ENCODE data around the gene DCN. TPM values are rescaled to one million over a fixed set of nuclear protein-coding genes. Genes with fewer than 3 reads are reported as not detected.

The DCN gene
- total and polyA plus RNA-seq, 2 experiments from 2014 or later: 441 to 483 TPM

DNA sequence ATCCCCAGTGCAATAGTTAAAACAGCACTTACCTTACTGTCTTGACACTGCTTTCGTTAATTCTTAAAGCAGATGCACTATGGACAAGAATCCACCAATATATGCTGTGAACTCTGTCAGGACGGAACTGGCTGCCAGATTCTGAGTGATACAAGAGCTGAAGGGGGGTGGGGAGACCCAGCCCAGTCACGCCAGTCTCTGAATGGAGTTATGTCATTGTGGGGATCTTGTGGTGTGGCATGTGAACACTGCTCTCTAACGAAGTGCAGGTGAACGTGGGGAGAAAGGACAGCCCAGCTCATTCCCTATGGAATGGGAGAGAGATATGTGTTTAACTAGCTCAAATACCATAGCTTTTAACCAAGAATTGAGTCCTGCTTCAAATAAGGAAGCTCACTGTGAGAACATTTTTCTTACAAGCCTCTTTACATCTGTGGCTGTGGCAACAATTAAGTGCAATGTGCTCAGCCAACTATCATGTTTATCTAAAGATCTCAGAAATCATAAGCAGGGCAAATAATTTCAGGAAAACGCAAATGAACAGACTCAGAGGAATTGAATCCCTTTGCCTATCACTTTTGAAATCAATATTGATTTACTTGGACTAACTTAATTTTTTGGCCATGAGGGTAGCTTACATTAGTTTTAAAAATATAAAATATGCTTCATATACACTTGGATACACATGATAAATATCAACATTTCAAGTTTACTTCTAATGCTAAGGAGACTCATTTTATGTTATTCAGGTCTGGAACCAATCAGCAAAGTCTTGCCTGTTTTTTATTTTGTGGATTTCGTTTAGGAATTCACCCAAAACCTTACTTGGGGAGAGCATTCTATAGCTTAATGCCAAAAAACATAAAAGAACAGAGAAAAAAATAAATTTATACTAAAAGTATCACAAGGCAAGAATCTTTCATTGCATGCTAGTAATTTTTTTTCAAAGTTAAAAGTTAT lies 71.0 kb downstream of the DCN start, which contains the start of gene LUM:
Gene LUM (minus strand): TSS at position 129 of the 960 bp plus-strand sequence. CDS start 2,515 bp downstream, outside the sequence.
- Histone ChIP-seq H3K9me2 (ENCODE audit: insufficient read depth) (no peaks in the 10 kb centered on the region), H3K27me3 (replicated peaks; ENCODE audit: insufficient read depth) (no peaks in the 10 kb centered on the region), H2AFZ (peak within 1 kb of the TSS; percentile 71), H3K4me1 (ENCODE audit: insufficient read depth) (peaks cover 39% of the 10 kb centered on the region), H3K9me3 (ENCODE audit: low read depth) (no peaks in the 10 kb centered on the region), H3K27ac (peak within 1 kb of the TSS; percentile 69), H3K9ac (peak within 1 kb of the TSS; percentile 84), H3K79me2 (ENCODE audit: insufficient read depth) (peaks cover 23% of the 10 kb centered on the region), H4K20me1 (ENCODE audit: insufficient read depth) (no peaks in the 10 kb centered on the region), H3K4me3 (peak within 1 kb of the TSS; percentile 86), H3F3A (ENCODE audit: insufficient read depth) (peaks cover 29% of the 10 kb centered on the region; the same call in 1 of the 2 replicates), H3K4me2 (ENCODE audit: unreplicated experiment) (peak within 1 kb of the TSS; percentile 86), H3K36me3 (ENCODE audit: low read depth) (no peaks in the 10 kb centered on the region)
- DNase-seq: peak; percentile 89
- TF ChIP-seq EZH2phosphoT487 (IDR thresholded peaks at IDR 0.05; ENCODE audit: insufficient read depth, low read depth) (no peak), EZH2 (IDR thresholded peaks at IDR 0.05; ENCODE audit: insufficient read depth, poor library complexity, severe bottlenecking) (no peak)
- 4 to 6% methylated on average over 7 of the region's 7 CpGs for WGBS, 2 experiments (ENCODE audit: low coverage in 1 of 2, low lambda C conversion rate in 2 of 2, missing lambda C conversion rate in 2 of 2)
- in situ Hi-C loops (cut with MboI): no loop called here

DNA sequence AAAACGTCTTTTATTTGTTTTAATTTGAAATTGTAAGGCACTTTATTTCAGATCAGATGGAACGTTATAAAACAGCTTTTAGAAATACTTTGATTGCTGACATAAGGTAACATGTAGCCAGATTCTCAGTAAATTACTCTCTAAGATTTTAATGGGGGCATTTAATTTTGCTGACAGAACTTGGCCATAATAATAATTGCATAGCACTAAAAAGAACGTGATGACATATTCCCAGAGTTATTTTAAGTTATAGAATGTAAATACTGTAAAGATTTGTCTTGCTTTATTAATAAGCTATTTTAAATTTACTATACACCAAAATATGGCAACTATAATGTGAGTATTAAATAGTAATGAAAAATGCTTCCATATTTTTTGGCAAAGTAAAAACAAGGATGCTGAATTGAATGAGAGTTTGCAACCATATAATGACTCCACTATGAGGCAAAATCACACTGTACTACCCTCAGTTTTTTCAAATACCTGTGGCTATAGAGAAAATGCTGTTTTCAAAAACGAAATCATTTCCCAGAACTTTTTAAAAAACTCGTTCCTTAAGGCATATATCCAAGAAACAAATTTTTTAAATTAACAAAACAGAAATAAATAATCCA lies 72.2 kb downstream of the DCN start:
- Histone ChIP-seq H3K36me3 (ENCODE audit: low read depth) (peaks cover 7% of the 10 kb centered on the region; the same call in 1 of the 2 replicates), H3K4me2 (ENCODE audit: unreplicated experiment) (peak overlapping the region; percentile 86), H3K9ac (peak overlapping the region; percentile 84), H2AFZ (peak overlapping the region; percentile 71), H3K4me1 (ENCODE audit: insufficient read depth) (peaks cover 49% of the 10 kb centered on the region), H3K9me3 (ENCODE audit: low read depth) (no peaks in the 10 kb centered on the region), H3K79me2 (ENCODE audit: insufficient read depth) (peaks cover 23% of the 10 kb centered on the region), H4K20me1 (ENCODE audit: insufficient read depth) (no peaks in the 10 kb centered on the region), H3K4me3 (peak overlapping the region; percentile 86), H3K27ac (peak overlapping the region; percentile 69), H3F3A (ENCODE audit: insufficient read depth) (peaks cover 29% of the 10 kb centered on the region; the same call in 1 of the 2 replicates), H3K9me2 (ENCODE audit: insufficient read depth) (no peaks in the 10 kb centered on the region), H3K27me3 (replicated peaks; ENCODE audit: insufficient read depth) (no peaks in the 10 kb centered on the region)
- DNase-seq: peak; percentile 22
- no peak for TF ChIP-seq EZH2phosphoT487 (IDR thresholded peaks at IDR 0.05; ENCODE audit: insufficient read depth, low read depth)
- TF ChIP-seq EZH2 (IDR thresholded peaks at IDR 0.05; ENCODE audit: insufficient read depth, poor library complexity, severe bottlenecking): no peak
- in situ Hi-C loops (cut with MboI): no loop called here
- WGBS, 2 experiments (ENCODE audit: low coverage in 1 of 2, low lambda C conversion rate in 2 of 2, missing lambda C conversion rate in 2 of 2): 6% methylated on average over 5 of the region's 5 CpGs

DNA sequence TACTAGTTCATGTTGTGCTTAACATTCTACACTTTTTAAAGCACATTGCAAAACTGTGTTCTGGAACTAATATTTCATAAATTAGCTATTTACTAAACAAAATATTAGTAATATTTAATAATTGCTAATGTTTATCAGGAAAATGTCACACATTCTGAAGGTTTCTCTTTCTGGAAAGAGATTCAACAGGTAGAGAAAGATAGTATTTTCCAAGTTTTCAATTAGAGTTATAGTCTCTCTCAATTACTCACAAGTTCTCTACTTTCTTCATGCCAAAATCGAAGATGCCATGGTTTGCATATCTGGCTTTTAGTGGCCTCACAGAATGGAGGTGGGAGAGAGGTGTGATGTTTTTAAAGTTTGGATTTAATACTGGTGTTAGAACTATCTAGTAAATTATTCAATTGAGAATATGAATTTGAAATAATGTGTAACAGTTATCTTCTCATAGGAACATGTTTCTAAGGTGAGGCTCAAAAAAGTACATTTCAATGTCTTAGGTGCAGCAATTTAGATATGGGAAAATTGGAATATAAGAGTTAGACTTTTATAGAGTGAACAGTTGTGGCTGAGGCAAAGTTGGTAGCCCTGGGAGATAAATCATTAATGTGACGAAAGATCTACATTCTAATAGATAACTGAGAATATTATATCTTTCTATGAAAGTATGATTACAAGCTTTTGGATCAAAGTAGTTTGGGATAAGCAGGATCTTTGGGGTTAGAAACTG lies 72.9 kb downstream of the DCN start:
- TF ChIP-seq EZH2 (IDR thresholded peaks at IDR 0.05; ENCODE audit: insufficient read depth, poor library complexity, severe bottlenecking): no peak
- TF ChIP-seq EZH2phosphoT487 (IDR thresholded peaks at IDR 0.05; ENCODE audit: insufficient read depth, low read depth): no peak
- Histone ChIP-seq H2AFZ (peak overlapping the region; percentile 71), H3K27me3 (replicated peaks; ENCODE audit: insufficient read depth) (no peaks in the 10 kb centered on the region), H3K36me3 (ENCODE audit: low read depth) (peaks cover 14% of the 10 kb centered on the region; the same call in 1 of the 2 replicates), H3K4me3 (peak overlapping the region; percentile 86), H3K4me1 (ENCODE audit: insufficient read depth) (peaks cover 55% of the 10 kb centered on the region), H3K9me3 (ENCODE audit: low read depth) (no peaks in the 10 kb centered on the region), H3K79me2 (ENCODE audit: insufficient read depth) (peaks cover 23% of the 10 kb centered on the region), H3K27ac (peak overlapping the region; percentile 69), H3K9me2 (ENCODE audit: insufficient read depth) (no peaks in the 10 kb centered on the region; the same call in 1 of the 2 replicates), H3K4me2 (ENCODE audit: unreplicated experiment) (peak overlapping the region; percentile 86), H3F3A (ENCODE audit: insufficient read depth) (peaks cover 29% of the 10 kb centered on the region; the same call in 1 of the 2 replicates), H4K20me1 (ENCODE audit: insufficient read depth) (no peaks in the 10 kb centered on the region), H3K9ac (peak overlapping the region; percentile 84)
- WGBS, 2 experiments (ENCODE audit: low coverage in 1 of 2, low lambda C conversion rate in 2 of 2, missing lambda C conversion rate in 2 of 2): 22 to 44% methylated on average over 2 of the region's 2 CpGs
- in situ Hi-C loops (cut with MboI): loop anchor here (10.0 kb wide), 2 partner anchors 125 to 215 kb away; no protein-coding TSS in a partner anchor
- DNase-seq: peak; percentile 23
